ENCODE results near the gene MME.
"Not testable (repeated sequence)": the region's sequence is repeated elsewhere in the genome, so short reads cannot be mapped to it uniquely, and the experiment has no call there.

Gene MME

DNA sequence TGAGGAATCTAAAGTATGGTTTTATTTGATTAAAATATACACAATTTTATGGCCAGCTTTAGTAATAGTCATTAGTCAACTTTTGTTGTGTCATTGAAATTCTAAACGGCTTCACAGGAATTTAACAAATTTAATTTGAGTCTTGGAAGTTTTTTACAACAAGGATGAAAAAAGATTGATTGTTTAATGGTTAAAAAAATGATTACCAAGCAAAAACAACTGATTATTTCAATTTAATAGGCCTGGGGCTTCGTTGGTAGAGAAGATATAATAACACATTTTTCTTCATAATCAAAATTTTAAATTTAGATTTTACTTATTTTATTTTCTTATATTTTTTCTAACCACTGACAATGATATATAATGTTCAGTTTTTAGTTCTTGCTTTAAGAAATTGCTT lies 4.4 kb downstream of the MME start:
- no peak for DNase-seq (ENCODE audit: low read depth)

DNA sequence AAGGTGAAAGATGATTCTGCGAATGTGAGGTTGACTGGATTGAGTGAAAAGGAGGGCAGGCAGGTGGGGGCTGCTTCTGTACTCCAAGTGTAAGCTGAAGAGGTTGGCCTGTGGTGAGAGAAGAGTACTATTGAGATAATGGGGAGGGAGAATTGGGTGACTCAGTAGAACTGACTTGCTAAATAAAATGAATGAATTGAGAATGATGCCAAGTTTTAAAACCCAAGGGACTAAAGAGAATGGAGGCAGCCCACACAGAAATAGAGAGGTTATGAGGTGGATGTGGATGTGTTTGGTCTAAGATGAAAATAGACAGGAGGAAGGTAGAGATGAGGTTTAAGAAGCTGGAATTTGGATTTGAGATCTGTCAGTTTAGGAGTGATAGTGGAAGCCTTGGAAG lies 5.9 kb downstream of the MME start:
- no peak for DNase-seq (ENCODE audit: low read depth)

DNA sequence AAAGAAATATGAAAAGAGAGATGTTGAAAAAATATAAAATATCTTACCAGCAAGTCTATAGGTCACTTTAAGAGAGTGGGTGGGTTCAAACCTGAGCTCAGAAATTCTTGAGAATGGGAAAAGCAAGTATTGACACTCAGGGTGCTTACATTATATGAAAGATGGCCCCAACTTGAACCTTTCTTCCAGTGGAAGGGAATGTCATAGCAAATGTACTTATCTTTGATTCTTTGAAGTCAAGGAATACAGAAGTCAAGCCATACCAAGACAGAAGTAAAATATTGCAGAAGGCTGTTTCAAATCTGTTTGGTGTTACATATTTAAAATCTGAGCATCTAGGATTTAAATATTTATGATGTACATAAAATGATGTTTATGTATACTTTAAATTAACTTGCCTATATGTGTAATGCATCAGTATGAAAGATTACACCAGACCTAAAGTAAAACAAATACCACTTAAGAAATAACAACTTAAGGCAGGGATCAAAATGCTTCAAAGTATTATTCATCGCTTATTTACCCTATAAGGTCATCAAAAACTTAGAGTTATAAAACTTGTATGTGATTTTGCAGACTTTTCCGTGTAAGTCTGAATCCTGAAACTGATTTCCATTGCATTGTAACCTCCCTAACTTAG lies 8.7 kb downstream of the MME start:
- DNase-seq (ENCODE audit: low read depth) = no peak

DNA sequence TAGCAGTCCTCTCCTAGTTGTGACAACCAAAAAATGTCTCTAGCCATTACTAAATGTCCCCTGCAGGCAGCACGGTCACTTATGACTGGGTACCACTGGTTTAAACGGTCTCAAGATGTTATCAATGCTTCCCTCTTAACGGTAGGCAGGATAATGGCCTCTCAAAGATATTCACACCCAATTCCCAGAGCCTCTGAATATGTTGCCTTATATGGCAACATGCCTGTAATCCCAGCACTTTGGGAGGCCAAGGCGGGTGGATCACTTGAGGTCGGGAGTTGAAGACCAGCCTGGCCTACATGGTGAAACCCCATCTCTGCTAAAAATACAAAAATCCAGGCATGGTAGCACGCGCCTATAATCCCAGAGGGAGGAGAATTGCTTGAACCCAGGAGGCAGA lies 9.4 kb downstream of the MME start:
- no peak for DNase-seq (ENCODE audit: low read depth)

DNA sequence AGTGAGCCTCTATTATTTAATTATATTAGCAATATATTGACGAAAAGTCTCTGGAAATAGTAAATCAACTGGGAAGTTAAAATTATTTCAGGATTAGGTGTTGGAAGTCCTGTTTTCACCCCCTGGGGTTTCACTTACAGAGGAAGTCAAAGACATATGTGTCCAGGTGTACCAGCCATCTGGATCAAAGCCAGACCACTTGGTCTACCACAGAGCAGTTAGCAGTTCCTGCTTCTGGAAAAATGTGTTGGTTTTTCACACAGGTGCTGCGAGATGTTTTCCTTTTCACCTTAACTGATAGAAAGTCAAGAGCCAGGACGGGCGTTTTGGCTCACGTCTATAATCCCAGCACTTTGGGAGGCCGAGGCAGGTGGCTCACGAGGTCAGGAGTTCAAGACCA lies 13.1 kb downstream of the MME start:
- DNase-seq (ENCODE audit: low read depth) = no peak

DNA sequence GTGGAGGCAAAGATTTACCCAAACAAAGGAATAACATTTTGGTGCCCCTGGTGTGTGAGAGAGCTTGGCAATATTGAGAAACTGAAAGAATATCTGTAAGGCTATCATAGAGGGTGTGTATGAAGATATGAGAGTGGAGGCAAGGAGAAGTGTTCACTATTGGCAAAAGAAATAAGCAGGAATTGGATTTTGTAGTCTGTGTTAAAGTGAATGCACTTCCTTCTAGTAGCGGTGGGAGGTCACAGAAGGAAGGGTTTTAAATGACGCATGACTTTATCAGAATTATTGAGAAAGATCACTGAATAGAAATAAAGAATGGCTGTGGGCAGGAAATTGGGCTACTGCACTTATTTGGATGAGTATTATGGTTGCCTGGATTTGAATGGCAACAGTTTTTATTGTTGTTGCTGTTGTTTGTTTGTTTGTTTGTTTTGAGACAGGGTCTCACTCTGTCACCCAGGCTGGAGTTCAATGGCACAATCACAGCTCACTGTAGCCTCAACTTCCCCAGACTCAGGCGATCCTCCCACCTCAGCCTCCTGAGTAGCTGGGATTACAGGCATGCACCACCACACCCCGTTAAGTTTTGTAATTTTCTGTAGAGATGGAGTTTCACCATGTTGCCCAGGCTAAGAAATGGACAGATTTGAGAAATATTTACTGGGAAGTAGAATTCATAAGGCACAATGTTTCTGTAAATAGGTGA lies 16.3 kb downstream of the MME start:
- no peak for DNase-seq (ENCODE audit: low read depth)

DNA sequence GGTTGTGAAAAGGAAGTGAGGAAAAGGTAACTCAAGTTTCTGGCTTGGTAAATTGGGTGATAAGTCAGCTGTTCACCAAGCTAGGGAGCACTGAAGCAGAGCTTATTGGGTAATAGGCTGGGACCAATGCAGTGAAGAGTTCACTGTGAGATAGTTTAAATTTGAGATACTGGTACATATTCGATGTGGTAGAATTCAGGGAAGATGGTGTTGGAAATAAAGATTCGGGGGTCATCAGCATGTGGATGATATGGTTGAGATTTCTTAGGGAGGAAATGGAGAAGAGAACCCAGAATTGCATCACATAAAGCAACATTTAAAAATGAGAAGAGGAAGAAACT lies 16.9 kb downstream of the MME start:
- DNase-seq (ENCODE audit: low read depth) = no peak

DNA sequence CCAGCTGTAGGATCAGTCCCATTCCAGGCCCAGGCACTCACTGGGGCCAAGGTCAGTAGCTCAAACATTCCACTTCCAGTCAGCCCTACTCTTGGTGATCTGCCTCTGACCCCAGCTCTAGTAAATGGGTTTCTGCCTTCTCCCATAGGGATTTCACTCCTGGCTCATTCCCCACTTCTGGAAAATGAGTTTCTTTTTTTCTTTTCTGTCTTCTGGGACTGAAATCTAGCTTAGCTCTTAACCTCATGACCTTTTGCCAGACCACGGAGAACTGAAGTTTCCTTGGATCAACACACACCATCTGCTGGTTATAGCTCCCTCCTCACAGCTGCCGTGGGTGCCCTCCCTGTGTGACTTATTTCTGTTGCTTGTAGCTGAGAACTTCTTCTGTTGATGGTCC lies 21.3 kb downstream of the MME start:
- DNase-seq (ENCODE audit: low read depth) = no peak

DNA sequence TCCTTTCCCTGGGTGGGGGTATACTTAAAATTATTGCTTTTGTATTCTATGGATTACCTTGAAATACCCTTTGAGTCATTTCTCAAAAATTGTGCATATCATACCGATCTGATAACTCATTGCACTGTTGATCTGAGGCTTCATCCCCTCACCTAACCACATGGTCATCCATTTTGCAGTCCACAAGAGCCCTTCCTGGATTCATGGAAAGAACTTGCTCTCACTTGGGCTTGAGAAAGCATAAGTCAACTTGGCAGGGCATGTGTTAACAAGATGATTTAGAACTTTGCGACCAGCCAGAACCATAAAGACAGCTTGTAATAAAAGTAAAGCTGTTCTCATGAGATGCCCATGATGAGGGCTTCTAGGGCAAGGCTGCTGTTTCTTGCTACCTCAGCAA lies 22.2 kb downstream of the MME start:
- no peak for DNase-seq (ENCODE audit: low read depth)

DNA sequence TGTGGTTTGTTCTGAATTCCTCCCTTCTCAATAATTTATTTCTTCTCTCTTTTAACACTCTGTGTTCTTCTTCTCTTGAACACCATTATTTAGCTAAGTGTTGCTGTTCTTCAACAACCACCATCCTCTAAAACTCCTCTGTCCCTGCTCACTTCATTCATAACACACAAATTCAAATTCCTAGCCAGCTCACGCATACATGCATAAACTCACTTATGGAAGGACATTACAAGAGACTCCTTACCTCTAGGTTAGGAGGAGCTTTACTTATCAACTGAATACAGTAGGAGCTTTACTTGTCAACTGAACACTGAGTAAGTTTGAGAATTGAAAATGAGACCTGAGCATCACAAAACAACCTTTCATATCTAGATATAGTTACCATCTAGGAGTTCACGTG lies 23.6 kb downstream of the MME start:
- DNase-seq (ENCODE audit: low read depth) = no peak

DNA sequence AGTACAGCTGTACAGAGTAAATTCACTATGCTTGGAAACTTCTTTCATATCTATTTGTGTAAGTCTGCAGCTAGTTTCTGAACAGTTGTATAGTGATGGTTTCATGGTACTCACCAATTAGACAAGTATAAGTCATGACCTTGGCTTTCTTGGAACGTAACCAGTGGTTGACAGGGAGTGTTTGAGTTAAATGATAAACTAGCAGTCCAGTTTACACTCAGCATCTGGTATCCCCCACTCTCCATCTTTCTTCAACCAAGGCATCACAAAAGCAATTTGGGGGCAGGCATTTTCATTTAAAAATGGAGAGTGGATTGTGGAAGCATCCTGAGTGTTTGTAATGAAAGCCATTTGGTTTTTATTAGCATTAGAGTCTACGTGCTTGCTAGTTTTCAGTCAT lies 26.0 kb downstream of the MME start:
- no peak for DNase-seq (ENCODE audit: low read depth)

DNA sequence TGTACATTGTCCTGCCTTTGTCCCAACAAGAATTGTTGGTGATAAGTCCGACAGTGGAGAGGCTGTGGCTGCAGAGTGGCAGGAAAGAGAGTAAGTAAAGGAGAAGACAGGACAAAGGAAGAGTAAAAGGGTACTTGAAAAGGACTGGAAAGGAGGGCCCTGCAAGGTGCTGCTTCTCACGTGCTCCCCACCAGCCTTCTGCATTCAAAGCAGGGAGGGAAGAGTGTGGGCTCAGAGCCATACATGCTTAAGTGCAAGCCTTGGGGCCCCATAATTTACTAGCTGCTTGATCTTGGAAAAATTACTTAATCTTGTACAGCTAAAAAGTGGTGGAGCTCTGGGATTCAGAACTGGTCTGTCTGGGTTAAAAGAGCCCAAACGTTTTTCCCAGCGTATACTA lies 29.9 kb downstream of the MME start:
- DNase-seq (ENCODE audit: low read depth) = no peak

DNA sequence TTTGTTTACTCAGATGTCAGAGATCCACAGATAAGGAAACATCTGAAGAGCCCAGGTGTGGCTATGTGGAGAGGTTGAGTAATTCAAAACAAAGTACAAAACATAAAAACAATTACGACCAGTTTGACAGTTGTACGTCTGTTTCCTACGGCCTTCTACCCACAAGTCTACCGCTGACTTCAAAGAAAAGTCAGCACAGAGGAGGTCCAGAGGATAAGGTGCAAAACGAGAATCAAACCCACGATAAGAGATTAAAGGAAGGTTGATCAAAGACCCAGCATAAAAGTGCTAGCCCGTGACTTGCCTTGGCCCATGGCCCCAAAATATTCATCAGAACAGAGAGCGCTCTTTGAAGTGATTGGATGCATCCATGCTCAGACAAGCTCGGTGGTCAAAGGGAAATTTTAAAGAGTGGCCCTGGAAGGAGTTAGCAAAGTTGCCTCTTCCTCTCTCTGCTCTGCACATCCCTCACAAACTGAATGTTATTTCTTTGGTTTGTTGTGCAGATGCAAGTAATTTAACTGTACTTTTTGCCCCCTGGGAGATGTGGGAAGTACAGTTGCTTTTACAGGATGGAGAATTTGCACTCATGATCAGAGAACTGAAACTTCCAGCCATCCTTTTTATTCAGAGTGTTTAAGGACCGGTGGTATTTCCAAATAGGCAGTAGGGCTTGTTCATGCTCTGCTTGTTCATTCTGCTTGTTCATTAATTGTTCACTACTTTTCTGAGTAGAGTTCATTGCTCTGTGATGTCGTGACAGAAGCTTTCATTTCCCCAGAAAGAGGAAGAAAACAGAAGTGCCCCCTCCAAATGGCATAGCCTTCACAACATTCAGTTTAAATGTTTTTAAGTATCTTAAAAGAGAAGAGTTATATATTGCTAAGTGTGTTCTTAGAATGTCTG lies 31.1 kb downstream of the MME start:
- no peak for DNase-seq (ENCODE audit: low read depth)

DNA sequence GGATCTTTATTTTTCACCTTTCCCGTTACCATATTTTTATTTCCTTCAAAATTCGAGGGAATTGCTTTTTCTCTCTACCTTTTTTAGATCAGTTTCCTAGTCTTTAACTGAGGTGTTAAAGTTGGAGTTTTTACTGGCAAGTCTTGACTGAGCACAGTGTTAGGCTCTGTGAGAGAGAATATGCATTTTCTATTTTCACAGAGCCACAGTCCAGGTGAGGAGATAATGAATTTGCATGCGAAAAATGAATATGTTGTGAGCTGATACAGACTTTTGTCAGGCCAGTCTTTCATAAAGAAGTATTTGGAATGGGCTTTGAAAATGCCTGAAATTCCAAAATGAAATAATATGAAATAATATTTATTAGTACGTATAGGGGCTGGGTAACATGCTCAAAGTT lies 31.9 kb downstream of the MME start:
- DNase-seq (ENCODE audit: low read depth) = no peak

DNA sequence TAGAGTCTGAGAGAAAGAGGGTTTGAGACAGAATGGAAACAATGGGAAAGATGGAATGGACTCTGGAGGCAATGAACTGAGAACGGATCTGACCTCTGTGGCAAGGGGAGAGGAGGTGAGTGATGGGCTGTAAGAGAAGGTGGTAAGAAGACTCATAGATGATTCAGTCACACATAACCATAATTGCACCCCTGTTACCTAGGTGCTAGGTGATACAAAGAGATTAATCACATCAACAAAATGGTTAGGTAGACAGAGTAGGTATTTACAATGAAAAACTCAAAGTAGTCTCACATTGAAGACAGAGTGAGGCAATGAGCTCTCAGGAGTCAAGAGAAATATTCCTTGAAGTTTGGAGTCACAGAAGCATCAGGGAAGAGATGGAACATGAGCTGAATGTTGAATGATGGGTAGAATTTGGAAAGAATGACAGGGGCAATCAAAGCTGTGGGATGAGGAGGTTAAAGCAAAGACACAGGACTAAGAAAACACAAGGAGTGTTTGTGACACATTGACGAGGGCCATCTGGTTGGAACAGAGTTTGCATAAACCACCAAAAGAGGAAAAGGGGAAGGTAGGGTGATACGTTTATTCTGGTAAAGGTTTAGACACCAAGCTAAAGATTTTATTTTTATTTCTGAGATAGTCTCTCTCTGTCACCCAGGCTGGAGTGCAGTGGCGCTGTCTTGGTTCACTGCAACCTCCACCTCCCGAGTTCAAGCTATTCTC lies 32.7 kb downstream of the MME start:
- no peak for DNase-seq (ENCODE audit: low read depth)

DNA sequence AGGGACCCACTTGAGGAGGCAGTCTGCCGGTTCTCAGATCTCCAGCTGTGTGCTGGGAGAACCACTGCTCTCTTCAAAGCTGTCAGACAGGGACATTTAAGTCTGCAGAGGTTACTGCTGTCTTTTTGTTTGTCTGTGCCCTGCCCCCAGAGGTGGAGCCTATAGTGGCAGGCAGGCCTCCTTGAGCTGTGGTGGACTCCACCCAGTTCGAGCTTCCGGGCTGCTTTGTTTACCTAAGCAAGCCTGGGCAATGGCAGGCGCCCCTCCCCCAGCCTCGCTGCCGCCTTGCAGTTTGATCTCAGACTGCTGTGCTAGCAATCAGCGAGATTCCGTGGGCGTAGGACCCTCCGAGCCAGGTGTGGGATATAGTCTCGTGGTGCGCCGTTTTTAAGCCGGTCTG lies 44.6 kb downstream of the MME start:
- DNase-seq (ENCODE audit: low read depth) = not testable (repeated sequence)

DNA sequence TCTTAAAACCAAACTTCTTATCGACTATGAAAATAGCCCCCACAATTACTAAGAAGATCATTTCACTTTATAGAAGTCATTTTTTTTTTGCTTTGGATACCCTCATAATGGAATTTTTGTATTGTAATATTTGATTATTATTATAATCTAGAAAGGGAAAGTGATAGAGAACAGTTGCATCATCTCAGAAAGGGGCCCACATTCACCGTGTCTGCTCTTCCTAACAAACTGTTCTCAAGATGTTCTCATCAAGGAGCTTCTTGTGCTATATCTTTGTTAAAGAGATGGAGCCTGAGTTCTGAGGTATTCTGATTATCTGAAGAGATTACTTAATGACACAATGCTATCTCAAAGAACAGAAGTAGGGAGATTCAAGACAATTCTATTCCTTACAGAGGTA lies 49.3 kb downstream of the MME start:
- no peak for DNase-seq (ENCODE audit: low read depth)

DNA sequence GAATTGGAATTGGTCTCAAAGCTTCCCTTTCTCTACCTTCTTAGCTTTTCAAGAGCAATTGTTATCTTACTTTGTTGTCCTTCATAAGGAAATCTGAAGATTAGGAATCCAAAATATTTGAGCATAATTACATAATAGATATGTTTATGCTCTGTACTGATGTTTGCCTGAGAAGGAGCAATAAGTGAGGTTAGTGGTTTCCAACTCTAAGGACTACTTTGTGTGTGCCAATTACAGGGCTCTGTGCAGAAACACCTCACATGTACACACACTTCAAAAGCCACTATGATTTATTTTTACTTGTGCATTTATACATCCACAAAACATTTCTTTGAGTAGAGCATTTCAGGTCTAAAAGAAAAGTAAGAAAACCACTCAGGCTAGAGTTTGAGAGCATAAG lies 49.9 kb downstream of the MME start:
- no peak for DNase-seq (ENCODE audit: low read depth)

DNA sequence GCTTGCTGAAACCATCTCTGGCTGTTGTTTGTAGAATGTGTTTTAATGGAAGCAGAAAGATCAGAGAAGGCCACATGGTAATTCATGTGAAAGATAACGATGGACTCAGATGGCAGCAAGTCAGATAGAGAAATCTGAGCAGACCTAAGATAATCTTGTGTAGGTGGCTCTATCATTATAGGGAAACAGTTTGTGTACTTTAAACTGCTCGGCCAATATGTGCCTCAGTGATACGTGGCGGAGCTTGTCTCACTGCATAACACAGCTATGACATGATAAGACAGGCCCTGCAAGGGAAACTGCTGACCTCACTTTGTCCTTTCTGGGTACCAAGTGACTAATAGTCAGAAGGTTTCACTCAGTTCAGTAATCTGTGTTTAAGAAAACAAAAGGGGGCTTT lies 51.0 kb downstream of the MME start:
- peak; percentile 39 for DNase-seq (ENCODE audit: low read depth)

DNA sequence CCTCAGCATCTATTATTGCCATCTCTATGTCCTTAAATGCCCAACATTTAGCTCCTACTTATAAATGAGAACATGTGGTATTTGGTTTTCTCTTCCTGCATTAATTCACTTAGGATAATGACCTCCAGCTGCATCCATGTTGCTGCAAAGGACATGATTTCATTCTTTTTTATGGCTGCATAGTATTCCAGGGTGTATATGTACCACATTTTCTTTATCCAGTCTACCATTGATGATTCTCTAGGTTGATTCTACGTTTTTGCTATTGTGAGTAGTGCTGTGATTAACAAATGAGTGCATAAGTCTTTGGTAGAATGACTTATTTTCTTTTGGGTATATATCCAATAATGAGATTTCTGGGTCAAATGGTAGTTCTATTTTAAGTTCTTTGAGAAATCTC lies 54.2 kb downstream of the MME start:
- DNase-seq (ENCODE audit: low read depth) = not testable (repeated sequence)

DNA sequence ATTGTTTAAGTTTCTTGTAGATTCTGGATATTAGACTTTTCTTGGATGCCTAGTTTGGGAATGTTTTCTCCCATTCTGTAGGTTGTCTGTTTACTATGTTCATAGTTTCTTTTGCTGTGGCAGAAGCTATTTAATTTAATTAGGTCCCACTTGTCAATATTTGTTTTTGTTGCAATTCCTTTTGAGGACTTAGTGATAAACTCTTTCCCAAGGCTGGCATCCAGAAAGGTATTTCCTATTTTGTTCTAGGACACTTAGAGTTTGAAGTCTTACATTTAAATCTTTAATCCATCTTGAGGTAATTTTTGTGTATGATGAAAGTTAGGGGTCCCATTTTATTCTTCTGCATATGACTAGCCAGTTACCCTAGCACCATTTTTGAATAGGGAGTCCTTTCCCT lies 54.9 kb downstream of the MME start:
- DNase-seq (ENCODE audit: low read depth) = no peak

DNA sequence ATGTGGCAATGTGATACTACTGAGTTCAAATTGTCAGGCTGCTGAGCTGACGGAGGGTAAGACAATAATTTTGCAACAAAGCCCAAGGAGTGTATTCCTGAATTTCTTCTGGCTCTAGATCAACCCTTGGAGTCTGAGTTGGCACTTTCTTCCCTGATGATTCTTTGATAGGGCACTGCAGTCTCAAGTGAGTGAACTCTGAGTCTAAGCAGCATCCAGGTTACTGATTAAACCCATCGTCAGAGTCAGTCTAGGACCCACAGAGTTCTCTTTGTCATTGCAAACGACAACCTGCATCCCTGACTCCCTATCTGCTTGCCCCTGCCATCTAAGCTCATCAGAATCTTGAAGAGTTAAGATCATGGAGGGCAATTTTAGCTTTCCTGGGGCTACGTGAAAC lies 58.6 kb downstream of the MME start:
- no peak for DNase-seq (ENCODE audit: low read depth)

DNA sequence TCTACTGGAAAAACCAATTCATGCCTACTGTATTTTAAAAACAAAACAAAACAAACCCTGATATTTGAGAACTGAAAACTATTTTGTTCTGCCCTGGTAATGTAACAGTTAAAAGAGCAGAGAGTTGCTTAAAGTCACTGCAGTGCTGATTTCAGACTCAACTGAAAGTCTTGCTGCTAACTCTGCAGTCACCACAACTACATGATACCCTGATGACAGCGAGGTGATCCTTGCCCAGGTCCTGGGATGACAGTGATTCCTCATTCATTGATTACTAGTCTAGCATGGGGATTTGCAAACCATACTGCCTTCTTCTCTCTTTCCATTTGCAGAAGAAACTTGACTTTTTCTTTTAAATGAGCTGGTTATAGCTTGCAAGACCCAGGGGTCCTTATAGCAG lies 67.5 kb downstream of the MME start:
- DNase-seq (ENCODE audit: low read depth) = no peak

All from CMK (cell line).